ENCODE measurements around the gene SCYGR8.

- TF ChIP-seq ZNF274 (IDR thresholded peaks at IDR 0.05; ENCODE audit: low read depth, low read length) = no peak
- no peak for TF ChIP-seq SUZ12 (IDR thresholded peaks at IDR 0.05; ENCODE audit: extremely low read depth, insufficient read depth, insufficient read length)
Observed at GRCh38 chr2:227761740-227762476, 16.2 kb downstream of the SCYGR8 start.

Data from NT2/D1 (cell line).